ENCODE measurements around the gene OIT3. TPM values are rescaled to one million over a fixed set of nuclear protein-coding genes. Genes with fewer than 3 reads are reported as not detected.

The OIT3 gene
- total and polyA plus RNA-seq, 2 donors (not counting 3 experiments of a cell fraction or from before 2014, with no cell fraction given) = 0.15 TPM; not detected in 1

- peaks cover 6% of the 10 kb centered on the region for H3K4me1 ChIP-seq (ENCODE audit: control insufficient read depth, extremely low read depth, insufficient read depth, low read length)
- no peak overlapping the region for H3K27ac ChIP-seq (ENCODE audit: insufficient read depth, low read depth, low read length)
- TF ChIP-seq MAX (IDR thresholded peaks at IDR 0.05; ENCODE audit: insufficient read depth, insufficient read length) (no peak), MYC (IDR thresholded peaks at IDR 0.05; ENCODE audit: low read depth, low read length) (no peak), POLR2A (IDR thresholded peaks at IDR 0.05; ENCODE audit: low read depth, low read length) (no peak), CTCF (IDR thresholded peaks at IDR 0.05; ENCODE audit: extremely low read depth in 1 of 2, insufficient read depth in 1 of 2, low read depth in 1 of 2, low read length in 2 of 2) (no peak), JUN (IDR thresholded peaks at IDR 0.05; ENCODE audit: borderline replicate concordance, insufficient read depth, insufficient read length, low read depth) (no peak), EZH2 (IDR thresholded peaks at IDR 0.05; ENCODE audit: borderline replicate concordance, low read depth, low read length, severe bottlenecking) (no peak), GATA2 (IDR thresholded peaks at IDR 0.05; ENCODE audit: insufficient read depth, insufficient read length, low read depth, low read length) (no peak), FOS (IDR thresholded peaks at IDR 0.05; ENCODE audit: borderline replicate concordance, insufficient read depth, low read length) (no peak), POLR2AphosphoS5 (IDR thresholded peaks at IDR 0.05; ENCODE audit: insufficient read depth, low read depth, low read length) (no peak)
- dilution Hi-C loops (cut with MboI; ENCODE audit: extremely low pct_ligation_motif_present, low sequenced_read_pairs) (no loop called here), intact Hi-C loops (cut with micrococcal nuclease) (no loop called here)
- no peak overlapping the region for H2AFZ ChIP-seq (ENCODE audit: low read depth, low read length)
- no peak overlapping the region for H3K4me2 ChIP-seq (ENCODE audit: insufficient read depth, low read length)
- CTCF ChIA-PET = interaction anchor here (0.8 to 1.0 kb wide), 2 partner anchors 11 to 180 kb away, joined by 3 read pairs; no protein-coding TSS in a partner anchor
- H3K36me3 ChIP-seq (ENCODE audit: control insufficient read depth in 2 of 2, extremely low read depth in 1 of 2, insufficient read depth in 2 of 2, low read length in 2 of 2) = no peaks in the 10 kb centered on the region
- no peaks in the 10 kb centered on the region for H3K9me1 ChIP-seq (replicated peaks; ENCODE audit: control insufficient read depth, extremely low read depth, insufficient read depth, low read length)
- no peaks in the 10 kb centered on the region for H4K20me1 ChIP-seq (replicated peaks; ENCODE audit: control insufficient read depth, extremely low read depth, insufficient read depth, low read length)
- H3K9ac ChIP-seq (replicated peaks; ENCODE audit: extremely low read depth, insufficient read depth, low read length) = no peak overlapping the region
- H3K9me3 ChIP-seq (replicated peaks; ENCODE audit: control insufficient read depth, insufficient read depth, low read length) = no peaks in the 10 kb centered on the region
- no TSS peak for BruUV-seq (replicated peaks)
- POLR2A ChIA-PET = no interaction called here
- DNase-seq (ENCODE audit: low read depth, low spot score) (no peak), FAIRE-seq (no peak)
- H3K4me3 ChIP-seq (replicated peaks in 1 of 3; ENCODE audit: insufficient read depth in 1 of 3, low read depth in 1 of 3, low read length in 3 of 3) = no peak overlapping the region
- H3K27me3 ChIP-seq (ENCODE audit: control insufficient read depth in 2 of 2, insufficient read depth in 2 of 2, low read length in 2 of 2) = no peaks in the 10 kb centered on the region
- no peaks in the 10 kb centered on the region for H3K79me2 ChIP-seq (ENCODE audit: control insufficient read depth, insufficient read depth, low read length)
Measured at GRCh38 chr10:72881291-72881690, 12.2 kb upstream of the OIT3 start.

Measured in endothelial cell of umbilical vein (primary cell).